Spleen (tissue), 7 donors: Measurements from ENCODE around the gene SCAANT1.

Experiments
- CTCF ChIP-seq, 11 experiments: fragments of 200-600 bp in 7 of 11; fragments of 450-650 bp in 4 of 11; sonication (generic) in 4 of 11; IDR thresholded peaks in 8 of 11; conservative IDR thresholded peaks in 3 of 11; 1 replicate in 7 of 11; 2 replicates in 4 of 11; pipeline versions ENCODE4 v1.4.0 to v1.8.0; 2016 to 2021; ENCODE audit warnings: antibody characterized with exemption in 11 of 11, inconsistent platforms in 4 of 11, mild to moderate bottlenecking in 1 of 11
- POLR2AphosphoS5 ChIP-seq, 3 donors: sonication (generic); formaldehyde crosslinking; IDR thresholded peaks; one replicate each; pipeline ENCODE4 v1.5.1; 2017; ENCODE audit warnings: antibody characterized with exemption in 3 of 3
- donor health status: DM: no; HTN: no; CAD: no; lungs with moderate emphysema.
- donor health status: DM: no; HTN: no; CAD: no.
- donor health status: DM: no; HTN: no; CAD: no.

DNA sequence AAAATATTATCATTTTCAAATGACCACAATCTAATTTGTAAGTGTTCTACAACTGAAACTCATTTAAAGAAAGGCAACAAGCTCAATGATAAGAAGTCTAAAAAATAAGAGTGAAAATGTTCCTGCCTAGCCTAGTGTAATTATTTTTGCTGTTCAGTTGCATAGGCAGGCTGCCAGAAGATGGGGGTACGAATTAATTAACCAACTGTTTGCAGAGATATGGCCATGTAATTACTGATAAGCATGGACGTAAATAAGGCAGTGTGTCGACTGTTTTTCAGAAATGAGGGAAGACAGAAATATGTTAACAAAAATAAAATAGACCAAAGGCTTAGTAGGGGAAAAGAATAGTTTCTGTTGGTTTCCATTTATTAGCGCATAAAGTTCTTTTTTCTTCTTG, 24.7 kb upstream of the SCAANT1 start:
- TF ChIP-seq POLR2AphosphoS5 (IDR thresholded peaks at IDR 0.05) (no peak), CTCF (IDR thresholded peaks at IDR 0.05 in 8 of 11, conservative IDR thresholded peaks at IDR 0.05 in 3 of 11) (no peak)
